NCI-H1105 treated with DMSO at 0.1 percent for 48 hours (cell line): ENCODE data around the gene SLC66A2.
A peak's percentile ranks its signal among the peaks of the same experiment; 100 is the strongest.

Source experiments
- DNase-seq: peaks from one replicate; lab custom pipeline; 2025; lab: John Stamatoyannopoulos, UW

Gene SLC66A2

DNA sequence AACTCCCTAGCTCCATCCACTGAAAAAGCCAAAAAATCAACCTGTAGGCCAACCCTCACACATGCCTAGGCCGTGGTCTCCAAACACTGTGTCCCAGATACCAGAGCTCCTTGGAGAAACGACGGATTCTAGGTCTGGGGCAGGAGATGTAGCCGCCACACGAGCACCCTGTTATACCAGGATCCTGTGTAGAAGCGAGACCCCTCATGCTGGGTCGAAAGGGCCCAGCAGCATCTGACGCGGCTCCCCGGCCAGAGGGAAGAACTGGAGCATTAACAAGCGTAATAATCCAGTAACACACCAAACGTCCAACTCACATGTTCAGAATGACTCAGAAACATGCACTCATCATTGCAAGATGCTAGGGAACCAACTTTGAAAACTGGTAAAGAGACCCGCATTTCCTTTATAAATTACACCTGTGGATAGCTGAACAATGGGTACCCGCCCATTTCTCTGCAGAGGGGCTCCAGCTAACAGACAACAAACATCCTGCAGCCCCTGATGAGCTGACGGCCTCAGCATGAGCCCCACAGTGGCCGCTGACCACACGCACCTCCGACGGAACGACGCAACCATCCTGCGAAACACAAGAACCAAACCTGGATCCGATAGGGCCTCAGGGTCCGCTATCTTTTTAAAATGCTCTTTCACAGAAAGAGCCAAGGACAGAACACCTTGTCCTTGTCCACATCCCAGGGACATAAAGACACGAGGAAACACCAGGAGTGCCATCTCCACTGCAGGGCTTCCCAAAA, 14.2 kb downstream of the SLC66A2 start:
- no peak for DNase-seq

- no peak for DNase-seq
Observed at GRCh38 chr18:79936641-79937040, 14.8 kb downstream of the SLC66A2 start.

GRCh38 chr18:79935925-79936324, 15.5 kb downstream of the SLC66A2 start:
- no peak for DNase-seq

- no peak for DNase-seq
Observed at GRCh38 chr18:79935499-79935898, 16.0 kb downstream of the SLC66A2 start.

GRCh38 chr18:79935098-79935480, 16.4 kb downstream of the SLC66A2 start:
- no peak for DNase-seq

GRCh38 chr18:79934311-79935097, 16.9 kb downstream of the SLC66A2 start:
- DNase-seq: no peak

GRCh38 chr18:79933765-79934164, 17.7 kb downstream of the SLC66A2 start:
- DNase-seq: no peak

- DNase-seq: no peak
Observed at GRCh38 chr18:79932907-79933306, 18.5 kb downstream of the SLC66A2 start.

- DNase-seq: no peak
Observed at GRCh38 chr18:79931475-79931874, 20.0 kb downstream of the SLC66A2 start.

GRCh38 chr18:79930020-79930642, 21.3 kb downstream of the SLC66A2 start:
- no peak for DNase-seq

DNA sequence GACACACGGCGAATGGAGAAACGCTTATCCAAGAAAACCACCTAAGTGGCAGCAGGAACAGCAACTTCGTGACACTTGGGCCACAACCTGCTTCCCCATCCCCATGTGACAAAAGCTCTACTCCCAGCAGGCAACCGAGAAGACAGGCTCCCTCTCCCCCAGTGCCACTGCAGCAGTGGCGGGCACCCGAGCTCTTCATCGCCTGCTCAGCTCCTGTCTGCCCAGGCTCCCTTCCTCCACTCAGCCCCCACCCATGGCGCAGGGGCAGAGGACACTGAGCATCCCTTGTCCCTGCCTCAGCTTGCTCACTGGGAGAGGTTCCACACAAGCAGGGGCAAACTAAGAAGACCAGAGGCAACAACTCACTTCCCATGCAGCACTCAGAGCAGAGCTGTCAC, 22.9 kb downstream of the SLC66A2 start:
- DNase-seq: no peak

GRCh38 chr18:79927607-79928562, 23.6 kb downstream of the SLC66A2 start:
- DNase-seq: no peak

- no peak for DNase-seq
Observed at GRCh38 chr18:79926715-79927606, 24.5 kb downstream of the SLC66A2 start.

DNA sequence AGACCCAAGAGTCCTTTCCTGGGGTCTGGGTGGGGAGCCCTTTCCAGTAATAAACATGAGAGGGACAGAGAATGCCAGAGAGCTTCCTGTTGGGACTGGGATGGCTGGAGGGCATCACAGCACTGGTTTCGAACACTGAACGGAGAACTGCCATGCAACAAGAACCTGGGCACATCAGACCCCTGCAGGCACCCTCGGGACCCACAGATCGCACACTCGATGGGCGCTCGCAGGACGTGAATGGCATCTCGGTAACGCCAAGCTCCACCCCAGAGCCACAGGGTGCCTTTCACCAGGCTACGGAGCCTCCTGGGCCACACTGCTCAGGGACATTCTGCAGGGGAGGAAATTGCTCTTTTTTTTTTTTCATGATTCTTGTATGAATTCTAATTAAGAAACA, 25.1 kb downstream of the SLC66A2 start:
- no peak for DNase-seq

DNA sequence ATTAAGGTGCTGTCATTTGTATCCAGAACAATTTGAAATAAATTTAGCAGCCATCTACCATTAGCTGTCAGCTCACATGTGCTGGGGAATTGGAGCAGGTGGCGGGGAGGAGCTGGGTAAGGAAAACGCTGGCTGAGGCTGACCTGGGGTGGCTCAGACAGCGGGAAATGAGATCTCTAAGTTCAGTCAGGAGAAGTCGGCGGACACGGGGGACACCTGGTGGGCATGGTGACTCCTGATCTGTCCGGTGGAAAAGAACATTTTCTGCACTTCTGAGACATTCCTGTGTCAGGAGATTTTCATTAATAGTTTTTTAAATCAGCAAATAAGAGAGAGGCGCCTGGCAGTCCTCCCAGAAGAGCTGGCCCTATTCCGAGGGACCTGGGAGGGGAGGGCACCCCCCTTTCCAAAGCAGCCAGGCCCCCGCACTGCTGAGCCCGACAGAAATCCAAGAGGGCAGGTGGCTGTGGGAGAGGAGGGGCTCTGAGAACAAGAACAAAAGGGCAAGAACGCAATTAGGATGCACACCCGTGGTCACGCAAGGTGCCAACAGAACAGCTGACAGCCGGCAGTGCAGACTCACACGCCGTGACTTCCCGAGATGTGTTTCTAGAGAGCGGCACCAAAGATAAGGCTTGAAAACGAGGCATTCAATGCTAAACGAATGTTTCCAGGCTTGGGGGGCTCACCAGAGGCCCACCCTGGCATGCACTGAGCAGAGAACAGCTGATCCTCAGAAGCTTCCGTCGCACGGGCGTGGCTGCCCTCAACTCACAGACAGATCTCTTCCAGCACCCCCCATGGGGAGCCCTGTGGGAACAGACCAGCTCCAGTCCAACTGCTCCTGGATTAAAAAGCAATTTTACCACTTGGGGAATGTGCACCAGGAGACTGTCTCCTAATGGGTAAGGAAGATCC, 26.4 kb downstream of the SLC66A2 start:
- peak; percentile 95 for DNase-seq

GRCh38 chr18:79923896-79924585, 27.4 kb downstream of the SLC66A2 start:
- no peak for DNase-seq

GRCh38 chr18:79922971-79923411, 28.5 kb downstream of the SLC66A2 start:
- DNase-seq: no peak

GRCh38 chr18:79921984-79922965, 29.2 kb downstream of the SLC66A2 start:
- DNase-seq: no peak
